ENCODE measurements around the gene ZBTB46.
"Not testable (repeated sequence)": the region's sequence is repeated elsewhere in the genome, so short reads cannot be mapped to it uniquely, and the experiment has no call there.

Gene ZBTB46

DNA sequence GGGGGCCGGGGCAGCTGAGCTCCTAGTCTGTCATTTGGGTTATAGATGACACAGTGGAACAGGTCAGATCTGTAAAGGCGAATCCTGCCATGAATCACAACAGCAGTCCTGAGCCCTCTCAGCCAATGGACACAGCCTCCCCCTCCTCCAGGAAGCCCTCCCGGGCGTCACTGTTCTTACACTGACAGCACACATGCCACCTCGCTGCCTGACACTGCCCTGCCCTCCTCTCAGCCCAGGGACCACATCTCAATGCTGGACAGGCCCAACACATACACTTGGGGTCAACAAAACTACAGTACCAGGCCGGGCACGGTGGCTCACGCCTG, 26.8 kb downstream of the ZBTB46 start:
- TF ChIP-seq CTCF (IDR thresholded peaks at IDR 0.05), result no peak
- no peaks in the 10 kb centered on the region for H3K9me3 ChIP-seq
- peak overlapping the region; percentile 59 to 67 for H3K4me3 ChIP-seq (ENCODE audit: low read depth in 1 of 2, low read length in 1 of 2)
- peaks cover 15 to 16% of the 10 kb centered on the region in 2 experiments for H3K4me1 ChIP-seq (ENCODE audit: control insufficient read depth in 1 of 2, insufficient read depth in 1 of 2, low read depth in 1 of 2, low read length in 1 of 2)
- no peaks in the 10 kb centered on the region for H3K36me3 ChIP-seq
- peak overlapping the region; percentile 95 for H3K27ac ChIP-seq
- H3K27me3 ChIP-seq, result peaks cover 21% of the 10 kb centered on the region

DNA sequence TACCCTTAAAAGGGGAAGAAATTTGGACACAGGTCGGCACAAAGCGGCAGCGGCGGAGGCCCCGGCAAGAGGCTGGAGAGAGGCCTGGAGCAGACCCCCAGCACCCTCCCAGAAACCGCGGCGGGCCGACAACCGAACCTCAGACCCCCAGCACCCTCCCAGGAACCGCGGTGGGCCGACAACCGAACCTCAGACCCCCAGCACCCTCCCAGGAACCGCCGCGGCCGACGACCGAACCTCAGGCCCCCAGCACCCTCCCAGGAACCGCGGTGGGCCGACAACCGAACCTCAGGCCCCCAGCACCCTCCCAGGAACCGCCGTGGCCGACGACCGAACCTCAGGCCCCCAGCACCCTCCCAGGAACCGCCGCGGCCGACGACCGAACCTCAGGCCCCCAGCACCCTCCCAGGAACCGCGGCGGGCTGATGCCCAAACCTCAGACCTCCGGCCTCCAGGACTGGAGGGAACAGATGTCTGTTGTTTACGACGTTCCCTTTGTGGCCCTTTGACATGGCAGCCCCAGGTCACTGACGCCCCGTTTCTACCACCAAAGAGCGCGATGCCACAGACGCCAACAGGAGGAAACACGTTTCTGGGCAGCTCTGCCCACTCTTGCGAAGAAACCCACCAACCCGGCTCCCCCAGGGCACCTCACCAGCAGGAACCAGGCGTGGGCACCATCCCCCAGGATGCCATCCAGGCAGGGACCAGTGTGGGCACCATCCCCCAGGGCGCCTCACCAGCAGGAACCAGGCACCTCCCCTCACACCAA, 28.4 kb downstream of the ZBTB46 start:
- peaks cover 15 to 16% of the 10 kb centered on the region in 2 experiments for H3K4me1 ChIP-seq (ENCODE audit: control insufficient read depth in 1 of 2, insufficient read depth in 1 of 2, low read depth in 1 of 2, low read length in 1 of 2)
- TF ChIP-seq CTCF (IDR thresholded peaks at IDR 0.05), result no peak
- no peaks in the 10 kb centered on the region for H3K36me3 ChIP-seq
- H3K27ac ChIP-seq, result peak overlapping the region; percentile 95
- peaks cover 21% of the 10 kb centered on the region for H3K27me3 ChIP-seq
- no peaks in the 10 kb centered on the region for H3K9me3 ChIP-seq
- peak overlapping the region in 1 of 2 experiments; percentile 59 for H3K4me3 ChIP-seq (ENCODE audit: low read depth in 1 of 2, low read length in 1 of 2)

DNA sequence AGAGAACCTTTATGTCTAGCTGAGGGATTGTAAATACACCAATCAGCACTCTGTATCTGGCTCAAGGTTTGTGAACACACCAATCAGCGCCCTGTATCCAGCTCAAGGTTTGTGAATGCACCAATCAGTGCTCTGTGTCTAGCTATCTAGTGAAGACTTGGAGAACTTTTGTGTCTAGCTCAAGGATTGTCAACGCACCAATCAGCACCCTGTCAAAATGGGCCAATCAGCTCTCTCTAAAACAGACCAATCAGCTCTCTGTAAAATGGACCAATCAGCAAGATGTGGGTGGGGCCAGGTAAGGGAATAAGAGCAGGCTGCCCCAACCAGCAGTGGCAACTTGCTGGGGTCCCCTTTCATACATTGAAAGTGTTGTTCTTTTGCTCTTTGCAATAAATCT, 29.9 kb downstream of the ZBTB46 start:
- H3K27ac ChIP-seq; H3K4me3 ChIP-seq (ENCODE audit: low read depth in 1 of 2, low read length in 1 of 2); H3K36me3 ChIP-seq; H3K9me3 ChIP-seq: not testable (repeated sequence)
- Histone ChIP-seq H3K4me1 (ENCODE audit: control insufficient read depth in 1 of 2, insufficient read depth in 1 of 2, low read depth in 1 of 2, low read length in 1 of 2) (peaks cover 15 to 16% of the 10 kb centered on the region in 2 experiments), H3K27me3 (peaks cover 21% of the 10 kb centered on the region)

- not testable (repeated sequence) for H3K4me3 ChIP-seq (ENCODE audit: low read depth in 1 of 2, low read length in 1 of 2); H3K9me3 ChIP-seq; H3K36me3 ChIP-seq; H3K27ac ChIP-seq
- peaks cover 15 to 16% of the 10 kb centered on the region in 2 experiments for H3K4me1 ChIP-seq (ENCODE audit: control insufficient read depth in 1 of 2, insufficient read depth in 1 of 2, low read depth in 1 of 2, low read length in 1 of 2)
- H3K27me3 ChIP-seq, result peaks cover 28% of the 10 kb centered on the region
Observed at GRCh38 chr20:63800411-63800810, 30.7 kb downstream of the ZBTB46 start.

DNA sequence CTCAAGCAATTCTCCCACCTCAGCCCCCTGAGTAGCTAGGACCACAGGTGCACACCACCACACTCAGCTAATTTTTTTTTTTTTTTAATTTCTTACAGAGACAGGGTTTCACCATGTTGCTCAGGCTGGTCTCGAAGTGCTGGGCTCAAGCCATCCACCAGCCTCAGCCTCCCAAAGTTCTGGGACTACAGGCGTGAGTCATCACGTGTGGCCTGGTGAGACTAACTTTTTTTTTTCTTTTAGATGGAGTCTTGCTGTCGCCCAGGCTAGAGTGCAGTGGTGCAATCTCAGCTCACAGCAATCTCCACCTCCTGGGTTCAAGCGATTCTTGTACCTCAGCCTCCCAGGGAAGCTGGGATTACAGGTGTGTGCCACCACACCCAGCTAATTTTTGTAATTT, 31.9 kb downstream of the ZBTB46 start:
- H3K4me3 ChIP-seq (ENCODE audit: low read depth in 1 of 2, low read length in 1 of 2); H3K9me3 ChIP-seq; H3K36me3 ChIP-seq; H3K27ac ChIP-seq: not testable (repeated sequence)
- H3K4me1 ChIP-seq (ENCODE audit: control insufficient read depth in 1 of 2, insufficient read depth in 1 of 2, low read depth in 1 of 2, low read length in 1 of 2), result peaks cover 13 to 14% of the 10 kb centered on the region in 2 experiments
- peaks cover 41% of the 10 kb centered on the region for H3K27me3 ChIP-seq

DNA sequence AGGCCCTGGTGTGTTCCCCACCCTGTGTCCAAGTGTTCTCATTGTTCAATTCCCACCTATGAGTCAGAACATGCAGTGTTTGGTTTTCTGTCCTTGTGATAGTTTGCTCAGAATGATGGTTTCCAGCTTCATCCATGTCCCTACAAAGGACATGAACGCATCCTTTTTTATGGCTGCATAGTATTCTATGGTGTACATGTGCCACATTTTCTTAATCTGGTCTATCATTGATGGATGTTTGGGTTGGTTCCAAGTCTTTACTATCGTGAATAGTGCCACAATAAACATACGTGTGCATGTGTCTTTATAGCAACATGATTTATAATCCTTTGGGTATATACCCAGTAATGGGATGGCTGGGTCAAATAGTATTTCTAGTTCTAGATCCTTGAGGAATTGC, 33.9 kb downstream of the ZBTB46 start:
- not testable (repeated sequence) for H3K4me3 ChIP-seq (ENCODE audit: low read depth in 1 of 2, low read length in 1 of 2)

DNA sequence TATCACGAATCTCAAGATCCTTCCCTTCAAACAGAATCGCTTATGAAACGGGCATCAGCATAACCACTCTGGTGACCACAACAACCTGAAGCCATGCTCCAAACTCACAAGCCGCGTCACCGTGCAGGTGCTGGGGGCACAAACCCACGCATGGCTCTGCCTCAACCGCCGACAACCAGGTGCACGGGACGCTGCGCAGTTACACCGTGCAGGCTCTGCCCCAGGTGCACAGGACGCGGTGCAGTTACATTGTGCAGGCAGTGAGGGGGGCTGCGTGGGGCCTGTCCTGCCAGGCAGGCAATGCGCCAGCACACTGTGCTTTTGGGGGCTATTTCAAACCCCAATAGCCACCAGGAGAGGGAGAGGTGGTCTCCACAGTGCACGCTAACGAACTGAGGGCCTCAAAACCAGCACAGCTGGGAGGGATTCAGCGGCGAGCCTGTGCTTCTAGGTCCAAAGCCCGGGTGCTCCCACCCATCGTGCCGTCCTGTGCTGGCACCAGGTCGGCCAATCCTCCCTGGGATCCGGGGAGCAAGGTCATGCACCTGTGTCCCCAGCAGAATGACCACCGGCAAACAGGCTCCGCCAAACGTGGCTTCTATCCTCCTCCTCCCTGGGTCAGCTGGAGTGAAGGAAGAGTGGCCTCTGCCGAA, 35.8 kb downstream of the ZBTB46 start:
- no peaks in the 10 kb centered on the region for H3K9me3 ChIP-seq
- no peak for TF ChIP-seq CTCF (IDR thresholded peaks at IDR 0.05)
- no peaks in the 10 kb centered on the region for H3K36me3 ChIP-seq
- H3K4me1 ChIP-seq (ENCODE audit: control insufficient read depth in 1 of 2, insufficient read depth in 1 of 2, low read depth in 1 of 2, low read length in 1 of 2), result no peaks in the 10 kb centered on the region
- no peak overlapping the region for H3K27ac ChIP-seq
- peaks cover 22% of the 10 kb centered on the region for H3K27me3 ChIP-seq
- H3K4me3 ChIP-seq (ENCODE audit: low read depth in 1 of 2, low read length in 1 of 2), result no peak overlapping the region

More for the DNA sequence above, 33.9 kb downstream of the ZBTB46 start:
- not testable (repeated sequence) for H3K27ac ChIP-seq; H3K4me1 ChIP-seq (ENCODE audit: control insufficient read depth in 1 of 2, insufficient read depth in 1 of 2, low read depth in 1 of 2, low read length in 1 of 2); H3K36me3 ChIP-seq; H3K9me3 ChIP-seq
- H3K27me3 ChIP-seq, result peaks cover 34% of the 10 kb centered on the region

Data from neutrophil (primary cell).